H1 (cell line): Measurements from ENCODE around the gene MBOAT1. TPM values are rescaled to one million over a fixed set of nuclear protein-coding genes. Genes with fewer than 3 reads are reported as not detected.

ENCODE experiments used
- SIRT6 ChIP-seq: IDR thresholded peaks from one replicate; pipeline ENCODE4 v1.7.1; 2012; ENCODE audit warnings: low read length, inconsistent platforms
- polyA plus RNA-seq, 7 experiments: library from polyadenylated mRNA; depleted of rRNA in 3 of 7; stranded (reverse) in 5 of 7; unstranded in 2 of 7; fragments of >200 nt in 5 of 7; fragments of 200-250 nt in 2 of 7; gene quantifications; 1 replicate in 5 of 7; 2 replicates in 1 of 7; 4 replicates in 1 of 7; pipeline versions ENCODE4 v1.2.1 to v1.2.3, GENCODE V29; 2011 to 2013; ENCODE audit warnings: missing spikeins in 2 of 7, mixed read lengths in 2 of 7
- total RNA-seq: library from RNA; stranded (reverse); fragmentation: NEBNext Ultra II Directional; extraction: Animal tissue kit (Norgen Biotek cat#: 25700); gene quantifications from 2 replicates; pipeline ENCODE4 v1.2.1, GENCODE V29; 2021

MBOAT1 gene
- total and polyA plus RNA-seq, 2 of the 8 experiments (the other 6 are each of a cell fraction or from before 2014, with no cell fraction given): 4.9 to 19.5 TPM

GRCh38 chr6:20178327-20178726, 33.9 kb downstream of the MBOAT1 start (continued):
- TF ChIP-seq SIRT6: no peak
